ENCODE results near the gene RAPGEF1. TPM values are rescaled to one million over a fixed set of nuclear protein-coding genes. Genes with fewer than 3 reads are reported as not detected.

RAPGEF1 gene
- total RNA-seq, 1 donor from 2014 or later = 168 TPM

GRCh38 chr9:131611586-131612315 lies 128.1 kb downstream of the RAPGEF1 start:
- no peaks in the 10 kb centered on the region for H3K27me3 Mint-ChIP-seq (ENCODE audit: insufficient read depth)

GRCh38 chr9:131610231-131610761 lies 129.6 kb downstream of the RAPGEF1 start:
- peaks cover 36% of the 10 kb centered on the region for H3K36me3 Mint-ChIP-seq (ENCODE audit: low read depth)
- intact Hi-C loops (cut with micrococcal nuclease) = no loop called here
- no peaks in the 10 kb centered on the region for H3K27me3 Mint-ChIP-seq (ENCODE audit: insufficient read depth)
- no peaks in the 10 kb centered on the region for H3K4me1 Mint-ChIP-seq (ENCODE audit: low read depth)
- no peak overlapping the region for H3K4me3 Mint-ChIP-seq
- no peak for DNase-seq (ENCODE audit: low spot score)
- H3K27ac Mint-ChIP-seq = peak overlapping the region; percentile 2
- H3K9me3 Mint-ChIP-seq = no peaks in the 10 kb centered on the region

More at GRCh38 chr9:131611586-131612315, 128.1 kb downstream of the RAPGEF1 start:
- Mint-ChIP-seq H3K4me3 (no peak overlapping the region), H3K27ac (peak overlapping the region; percentile 14), H3K9me3 (no peaks in the 10 kb centered on the region), H3K36me3 (ENCODE audit: low read depth) (peaks cover 37% of the 10 kb centered on the region), H3K4me1 (ENCODE audit: low read depth) (no peaks in the 10 kb centered on the region)
- DNase-seq (ENCODE audit: low spot score) = no peak
- intact Hi-C loops (cut with micrococcal nuclease) = no loop called here

- Mint-ChIP-seq H3K4me1 (ENCODE audit: low read depth) (peaks cover 4% of the 10 kb centered on the region), H3K4me3 (no peak overlapping the region), H3K9me3 (no peaks in the 10 kb centered on the region), H3K27me3 (ENCODE audit: insufficient read depth) (no peaks in the 10 kb centered on the region), H3K27ac (no peak overlapping the region), H3K36me3 (ENCODE audit: low read depth) (peaks cover 40% of the 10 kb centered on the region)
- intact Hi-C loops (cut with micrococcal nuclease) = no loop called here
- no peak for DNase-seq (ENCODE audit: low spot score)
Observed at GRCh38 chr9:131609099-131609830, 130.6 kb downstream of the RAPGEF1 start.

- no peak overlapping the region for H3K4me3 Mint-ChIP-seq
- no peak overlapping the region for H3K27ac Mint-ChIP-seq
Observed at GRCh38 chr9:131608493-131609037, 131.3 kb downstream of the RAPGEF1 start.

GRCh38 chr9:131607591-131607990 lies 132.3 kb downstream of the RAPGEF1 start:
- no peaks in the 10 kb centered on the region for H3K9me3 Mint-ChIP-seq

More at GRCh38 chr9:131608493-131609037, 131.3 kb downstream of the RAPGEF1 start:
- Mint-ChIP-seq H3K4me1 (ENCODE audit: low read depth) (peaks cover 4% of the 10 kb centered on the region), H3K9me3 (no peaks in the 10 kb centered on the region), H3K36me3 (ENCODE audit: low read depth) (peaks cover 43% of the 10 kb centered on the region), H3K27me3 (ENCODE audit: insufficient read depth) (no peaks in the 10 kb centered on the region)
- intact Hi-C loops (cut with micrococcal nuclease) = no loop called here
- no peak for DNase-seq (ENCODE audit: low spot score)

GRCh38 chr9:131606896-131607567 lies 132.8 kb downstream of the RAPGEF1 start:
- Mint-ChIP-seq H3K27me3 (ENCODE audit: insufficient read depth) (no peaks in the 10 kb centered on the region), H3K36me3 (ENCODE audit: low read depth) (peaks cover 41% of the 10 kb centered on the region), H3K4me3 (no peak overlapping the region)

More at GRCh38 chr9:131607591-131607990, 132.3 kb downstream of the RAPGEF1 start:
- intact Hi-C loops (cut with micrococcal nuclease) = no loop called here
- H3K27me3 Mint-ChIP-seq (ENCODE audit: insufficient read depth) = no peaks in the 10 kb centered on the region
- no peak overlapping the region for H3K27ac Mint-ChIP-seq
- peaks cover 4% of the 10 kb centered on the region for H3K4me1 Mint-ChIP-seq (ENCODE audit: low read depth)
- H3K36me3 Mint-ChIP-seq (ENCODE audit: low read depth) = peaks cover 39% of the 10 kb centered on the region
- H3K4me3 Mint-ChIP-seq = no peak overlapping the region
- no peak for DNase-seq (ENCODE audit: low spot score)

GRCh38 chr9:131605770-131606590 lies 133.9 kb downstream of the RAPGEF1 start:
- H3K27ac Mint-ChIP-seq = peak overlapping the region; percentile 65
- H3K36me3 Mint-ChIP-seq (ENCODE audit: low read depth) = peaks cover 45% of the 10 kb centered on the region

More at GRCh38 chr9:131606896-131607567, 132.8 kb downstream of the RAPGEF1 start:
- H3K9me3 Mint-ChIP-seq = no peaks in the 10 kb centered on the region
- no peak for DNase-seq (ENCODE audit: low spot score)
- intact Hi-C loops (cut with micrococcal nuclease) = no loop called here
- H3K27ac Mint-ChIP-seq = peak overlapping the region; percentile 35
- H3K4me1 Mint-ChIP-seq (ENCODE audit: low read depth) = peaks cover 4% of the 10 kb centered on the region

GRCh38 chr9:131603711-131604439 lies 136.0 kb downstream of the RAPGEF1 start:
- Mint-ChIP-seq H3K36me3 (ENCODE audit: low read depth) (peaks cover 47% of the 10 kb centered on the region), H3K27me3 (ENCODE audit: insufficient read depth) (no peaks in the 10 kb centered on the region), H3K9me3 (no peaks in the 10 kb centered on the region), H3K27ac (no peak overlapping the region), H3K4me1 (ENCODE audit: low read depth) (peaks cover 4% of the 10 kb centered on the region), H3K4me3 (no peak overlapping the region)
- intact Hi-C loops (cut with micrococcal nuclease) = no loop called here
- no peak for DNase-seq (ENCODE audit: low spot score)

More at GRCh38 chr9:131605770-131606590, 133.9 kb downstream of the RAPGEF1 start:
- DNase-seq (ENCODE audit: low spot score) = no peak
- no peaks in the 10 kb centered on the region for H3K27me3 Mint-ChIP-seq (ENCODE audit: insufficient read depth)
- H3K4me1 Mint-ChIP-seq (ENCODE audit: low read depth) = peaks cover 4% of the 10 kb centered on the region
- intact Hi-C loops (cut with micrococcal nuclease) = no loop called here
- no peak overlapping the region for H3K4me3 Mint-ChIP-seq
- no peaks in the 10 kb centered on the region for H3K9me3 Mint-ChIP-seq

- DNase-seq (ENCODE audit: low spot score) = no peak
- no peaks in the 10 kb centered on the region for H3K27me3 Mint-ChIP-seq (ENCODE audit: insufficient read depth)
- peaks cover 48% of the 10 kb centered on the region for H3K36me3 Mint-ChIP-seq (ENCODE audit: low read depth)
- H3K27ac Mint-ChIP-seq = no peak overlapping the region
- no peaks in the 10 kb centered on the region for H3K9me3 Mint-ChIP-seq
- H3K4me3 Mint-ChIP-seq = no peak overlapping the region
- intact Hi-C loops (cut with micrococcal nuclease) = no loop called here
- peaks cover 4% of the 10 kb centered on the region for H3K4me1 Mint-ChIP-seq (ENCODE audit: low read depth)
Observed at GRCh38 chr9:131603199-131603598, 136.7 kb downstream of the RAPGEF1 start.

GRCh38 chr9:131601683-131602181 lies 138.1 kb downstream of the RAPGEF1 start:
- no peaks in the 10 kb centered on the region for H3K9me3 Mint-ChIP-seq
- H3K27ac Mint-ChIP-seq = no peak overlapping the region
- peaks cover 4% of the 10 kb centered on the region for H3K4me1 Mint-ChIP-seq (ENCODE audit: low read depth)
- no peak for DNase-seq (ENCODE audit: low spot score)
- intact Hi-C loops (cut with micrococcal nuclease) = no loop called here
- peaks cover 50% of the 10 kb centered on the region for H3K36me3 Mint-ChIP-seq (ENCODE audit: low read depth)
- no peaks in the 10 kb centered on the region for H3K27me3 Mint-ChIP-seq (ENCODE audit: insufficient read depth)
- H3K4me3 Mint-ChIP-seq = no peak overlapping the region

- Mint-ChIP-seq H3K4me1 (ENCODE audit: low read depth) (no peaks in the 10 kb centered on the region), H3K36me3 (ENCODE audit: low read depth) (peaks cover 39% of the 10 kb centered on the region), H3K9me3 (no peaks in the 10 kb centered on the region), H3K4me3 (no peak overlapping the region), H3K27me3 (ENCODE audit: insufficient read depth) (no peaks in the 10 kb centered on the region), H3K27ac (no peak overlapping the region)
- DNase-seq (ENCODE audit: low spot score) = no peak
- intact Hi-C loops (cut with micrococcal nuclease) = no loop called here
Observed at GRCh38 chr9:131598121-131598520, 141.8 kb downstream of the RAPGEF1 start.
